Rectal smooth muscle tissue (tissue), 1 donor: ENCODE measurements around the gene FCSK.
A peak's percentile ranks its signal among the peaks of the same experiment; 100 is the strongest.
"Not testable (repeated sequence)": the region's sequence is repeated elsewhere in the genome, so short reads cannot be mapped to it uniquely, and the experiment has no call there.

Source experiments
- H3K27ac ChIP-seq: one replicate; pipeline ENCODE4 v1.7.0; 2013; ENCODE audit warnings: low read depth, low read length, inconsistent platforms
- H3K27me3 ChIP-seq: one replicate; pipeline ENCODE4 v1.7.0; 2013; ENCODE audit warnings: low read length; ENCODE audit not compliant: control insufficient read depth, insufficient read depth
- H3K36me3 ChIP-seq: one replicate; pipeline ENCODE4 v1.7.0; 2013; ENCODE audit warnings: low read length; ENCODE audit not compliant: control insufficient read depth, insufficient read depth
- H3K4me1 ChIP-seq: one replicate; pipeline ENCODE4 v1.7.0; 2013; ENCODE audit warnings: low read length; ENCODE audit not compliant: control insufficient read depth, insufficient read depth
- H3K4me3 ChIP-seq: one replicate; pipeline ENCODE4 v1.7.0; 2013; ENCODE audit warnings: low read length
- H3K9ac ChIP-seq: one replicate; pipeline ENCODE4 v1.7.0; 2013; ENCODE audit warnings: low read length

The FCSK gene

DNA sequence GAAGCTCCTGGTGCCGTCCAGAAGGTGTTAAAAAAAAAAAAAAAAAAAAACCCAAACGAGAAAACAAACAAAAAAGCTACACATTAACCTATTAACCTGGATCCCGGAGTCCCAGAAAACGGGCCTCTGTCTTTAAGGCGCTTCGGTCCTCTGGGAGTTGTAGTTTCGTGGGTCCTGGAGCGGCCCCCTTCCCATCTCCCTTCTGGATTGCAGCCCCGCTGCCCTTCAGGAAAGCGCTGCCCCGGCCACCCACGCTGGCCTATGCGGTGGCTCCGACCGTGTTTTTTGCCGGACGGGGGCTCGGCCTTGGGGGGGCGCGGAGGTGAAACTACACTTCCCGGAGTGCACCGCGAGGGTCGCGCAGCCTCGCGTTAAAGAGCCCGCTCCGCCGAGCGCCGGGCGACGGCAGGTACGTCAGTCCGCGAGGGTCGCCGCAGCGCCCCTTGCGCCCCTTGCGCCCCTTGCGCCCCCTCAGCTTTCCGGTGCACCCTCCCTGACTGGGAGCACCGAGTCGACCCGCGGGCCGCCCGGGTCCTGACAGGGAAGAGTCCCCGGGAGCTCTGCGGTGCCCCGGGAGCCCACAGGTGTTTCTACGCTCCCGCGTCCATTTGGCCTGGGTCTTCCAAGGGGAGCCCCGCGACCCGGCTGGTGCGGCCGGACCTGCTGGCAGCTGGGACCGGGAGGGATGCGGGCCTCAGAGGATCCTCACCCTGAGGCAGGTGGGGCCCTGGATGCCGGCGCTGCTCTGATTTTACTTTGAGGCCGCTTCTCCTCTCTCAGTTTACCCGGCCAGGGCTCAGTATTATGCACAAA, at the start of gene FCSK:
Gene FCSK, plus strand, starts transcription at position 374 of the 813 bp plus-strand sequence. CDS start 8,596 bp downstream, outside the sequence.
- Histone ChIP-seq H3K9ac (peak within 1 kb of the TSS; percentile 40), H3K4me1 (peaks cover 3% of the 10 kb centered on the region), H3K27me3 (no peaks in the 10 kb centered on the region), H3K27ac (peak within 1 kb of the TSS; percentile 96), H3K4me3 (peak within 1 kb of the TSS; percentile 86), H3K36me3 (no peaks in the 10 kb centered on the region)

DNA sequence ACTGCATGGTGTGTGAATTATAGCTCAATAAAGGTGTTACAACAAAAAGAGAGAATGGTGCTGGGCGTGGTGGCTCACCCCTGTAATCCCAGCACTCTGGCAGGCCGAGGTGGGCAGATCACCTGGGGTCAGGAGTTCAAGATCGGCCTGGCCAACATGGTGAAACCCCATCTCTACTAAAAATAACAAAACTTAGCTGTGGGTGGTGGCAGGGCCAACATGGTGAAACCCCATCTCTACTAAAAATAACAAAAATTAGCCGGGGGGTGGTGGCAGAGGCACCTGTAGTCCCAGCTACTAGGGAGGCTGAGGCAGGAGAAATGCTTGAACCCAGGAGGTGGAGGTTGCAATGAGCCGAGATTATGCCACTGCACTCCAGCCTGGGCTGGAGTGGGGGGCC, 48.3 kb upstream of the FCSK start:
- not testable (repeated sequence) for H3K9ac ChIP-seq, H3K36me3 ChIP-seq, H3K4me1 ChIP-seq, H3K4me3 ChIP-seq, H3K27me3 ChIP-seq, H3K27ac ChIP-seq

DNA sequence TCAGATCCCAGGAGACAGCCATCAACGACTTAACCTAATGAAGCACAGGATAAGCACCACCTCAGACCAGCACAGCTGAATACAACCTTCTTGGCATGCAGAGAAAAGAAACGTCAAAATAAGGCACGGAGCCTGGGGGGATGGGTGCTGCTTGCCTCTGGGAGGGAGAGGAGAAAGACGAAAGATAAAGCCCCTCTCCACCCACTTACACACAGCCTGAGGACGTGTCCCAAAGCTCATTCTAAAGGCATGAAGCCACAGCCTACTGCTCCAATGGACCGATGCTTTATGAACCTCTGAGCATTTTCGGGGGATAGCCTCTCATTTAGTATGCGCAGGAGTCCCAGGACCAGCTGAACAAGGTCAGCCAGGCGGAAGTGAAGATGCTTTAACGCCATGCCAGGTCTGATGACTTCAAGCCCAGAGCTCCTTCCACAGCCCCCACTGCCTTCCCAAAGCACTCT, 46.6 kb upstream of the FCSK start:
- no peaks in the 10 kb centered on the region for H3K27me3 ChIP-seq
- H3K9ac ChIP-seq: no peak overlapping the region
- H3K4me1 ChIP-seq: no peaks in the 10 kb centered on the region
- no peaks in the 10 kb centered on the region for H3K36me3 ChIP-seq
- H3K27ac ChIP-seq: no peak overlapping the region
- H3K4me3 ChIP-seq: no peak overlapping the region

DNA sequence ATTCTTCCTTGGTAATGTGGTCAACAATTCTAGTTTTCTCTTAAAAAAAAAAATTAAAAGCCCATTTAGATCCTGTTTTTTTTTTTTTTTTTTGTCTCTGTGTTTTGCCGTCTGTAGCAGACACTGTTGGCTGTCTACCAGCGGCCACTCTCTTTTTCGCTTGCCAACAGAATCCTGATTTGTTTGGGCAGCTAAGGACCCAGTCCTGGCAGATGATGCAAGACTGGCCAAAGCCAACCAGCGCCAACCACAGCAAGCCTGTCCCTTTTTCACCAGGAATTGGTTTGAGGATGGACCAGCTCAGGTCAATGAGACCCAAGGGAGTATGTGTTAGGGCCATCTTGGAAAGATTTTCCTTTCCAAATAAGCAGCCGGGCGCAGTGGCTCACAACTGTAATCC, 43.7 kb upstream of the FCSK start:
- no peaks in the 10 kb centered on the region for H3K36me3 ChIP-seq
- H3K4me1 ChIP-seq: no peaks in the 10 kb centered on the region
- H3K27ac ChIP-seq: no peak overlapping the region
- H3K27me3 ChIP-seq: no peaks in the 10 kb centered on the region
- H3K4me3 ChIP-seq: no peak overlapping the region
- H3K9ac ChIP-seq: no peak overlapping the region

DNA sequence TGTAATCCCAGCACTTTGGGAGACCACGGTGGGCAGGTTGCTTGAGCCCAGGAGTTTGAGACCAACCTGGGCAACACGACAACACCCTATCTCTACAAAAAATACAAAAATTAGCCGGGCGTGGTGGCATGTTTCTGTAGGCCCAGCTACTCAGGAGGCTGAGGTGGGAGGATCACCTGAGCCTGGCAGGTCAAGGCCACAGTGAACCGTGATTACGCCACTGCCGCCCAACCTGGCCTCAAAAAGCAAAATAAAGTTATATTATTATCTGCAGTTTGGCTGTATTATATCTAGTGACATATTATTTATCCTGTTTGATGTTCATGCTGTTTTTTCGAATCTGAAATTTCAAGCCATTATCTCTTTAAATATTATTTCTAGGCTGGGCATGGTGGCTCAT, 42.0 kb upstream of the FCSK start:
- H3K9ac ChIP-seq: no peak overlapping the region
- H3K36me3 ChIP-seq: no peaks in the 10 kb centered on the region
- no peak overlapping the region for H3K27ac ChIP-seq
- H3K4me3 ChIP-seq: no peak overlapping the region
- no peaks in the 10 kb centered on the region for H3K4me1 ChIP-seq
- H3K27me3 ChIP-seq: no peaks in the 10 kb centered on the region

DNA sequence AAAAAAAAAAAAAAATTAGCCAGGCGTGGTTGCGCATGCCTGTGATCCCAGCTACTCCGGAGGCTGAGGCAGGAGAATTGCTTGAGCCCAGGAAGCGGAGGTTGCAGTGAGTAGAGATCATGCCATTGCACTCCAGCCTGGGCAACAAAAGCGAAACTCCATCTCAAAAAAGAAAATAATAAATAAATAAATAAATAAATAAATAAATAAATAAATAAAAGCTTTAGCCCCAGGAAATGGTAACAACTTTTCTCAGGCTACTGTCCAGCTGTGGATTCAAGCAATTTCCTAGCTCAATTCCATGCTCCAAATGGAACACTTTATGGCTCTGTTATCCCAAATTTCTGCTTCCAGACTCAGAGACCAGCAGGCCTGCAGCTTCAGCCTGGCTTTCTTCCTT, 40.8 kb upstream of the FCSK start:
- H3K9ac ChIP-seq, H3K4me3 ChIP-seq, H3K4me1 ChIP-seq, H3K36me3 ChIP-seq, H3K27ac ChIP-seq, H3K27me3 ChIP-seq: not testable (repeated sequence)

DNA sequence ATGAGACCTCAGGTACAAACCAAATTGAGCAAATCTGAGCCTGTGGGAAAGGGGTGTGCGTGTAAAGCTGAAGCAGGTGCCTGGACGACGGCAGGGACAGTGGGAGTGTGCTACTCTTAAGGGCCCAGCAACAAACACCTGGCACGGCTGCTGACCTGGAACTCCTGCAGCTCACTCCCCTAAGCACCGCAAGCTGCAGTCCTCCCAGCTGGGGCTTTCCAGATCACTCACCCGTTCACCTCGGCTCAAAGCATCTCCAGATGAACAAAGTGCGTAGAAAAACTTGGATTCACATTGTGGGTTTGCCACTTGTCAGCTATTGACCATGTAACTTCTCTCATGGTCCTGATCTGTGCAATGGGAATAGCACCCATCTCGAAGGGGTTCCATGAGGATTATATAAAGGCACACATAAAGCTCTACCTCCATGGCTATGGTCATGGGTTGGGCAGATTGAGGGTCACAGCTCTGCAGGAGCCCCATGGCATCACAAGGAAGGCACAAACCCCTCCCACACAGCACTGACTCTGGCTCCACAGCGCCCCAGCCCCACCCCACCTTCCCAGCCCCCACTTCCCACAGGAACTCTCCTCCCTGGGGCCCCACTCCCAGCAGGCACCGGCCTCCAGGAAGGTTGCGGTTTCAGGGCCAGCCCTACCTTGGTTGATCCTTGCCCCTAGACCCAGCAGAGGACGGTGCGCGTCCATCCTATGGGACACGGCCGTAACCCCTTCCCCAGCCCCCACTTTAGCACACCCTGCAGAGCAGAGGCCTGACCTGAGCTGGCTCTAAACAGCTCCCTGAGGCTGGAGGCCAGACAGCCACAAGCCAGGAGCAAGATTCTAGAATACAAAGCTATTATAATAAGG, 37.4 kb upstream of the FCSK start:
- Histone ChIP-seq H3K36me3 (no peaks in the 10 kb centered on the region), H3K9ac (no peak overlapping the region), H3K4me1 (no peaks in the 10 kb centered on the region), H3K27me3 (no peaks in the 10 kb centered on the region), H3K4me3 (no peak overlapping the region), H3K27ac (no peak overlapping the region)

DNA sequence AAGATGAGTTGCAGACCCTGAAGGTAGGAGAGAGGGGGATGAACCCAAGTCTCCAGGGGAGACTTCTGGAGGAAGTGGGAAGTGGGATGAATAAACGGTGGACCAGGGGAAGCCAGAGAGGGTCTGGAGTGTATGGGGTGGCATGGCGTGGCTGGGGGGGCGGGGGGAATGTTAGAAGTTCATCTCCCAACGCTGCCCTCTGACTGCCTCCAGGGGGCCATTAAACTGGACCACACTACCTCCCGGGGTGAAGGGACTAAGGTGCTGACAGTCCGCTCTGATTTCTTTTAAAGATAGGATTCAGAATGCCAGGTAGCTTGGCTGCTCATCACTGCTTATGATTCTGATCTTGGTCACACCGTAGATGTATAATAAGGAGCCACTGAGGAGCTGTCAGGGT, 36.7 kb upstream of the FCSK start:
- H3K4me3 ChIP-seq: no peak overlapping the region
- H3K36me3 ChIP-seq: no peaks in the 10 kb centered on the region
- no peaks in the 10 kb centered on the region for H3K4me1 ChIP-seq
- H3K27me3 ChIP-seq: no peaks in the 10 kb centered on the region
- H3K9ac ChIP-seq: no peak overlapping the region
- H3K27ac ChIP-seq: no peak overlapping the region

DNA sequence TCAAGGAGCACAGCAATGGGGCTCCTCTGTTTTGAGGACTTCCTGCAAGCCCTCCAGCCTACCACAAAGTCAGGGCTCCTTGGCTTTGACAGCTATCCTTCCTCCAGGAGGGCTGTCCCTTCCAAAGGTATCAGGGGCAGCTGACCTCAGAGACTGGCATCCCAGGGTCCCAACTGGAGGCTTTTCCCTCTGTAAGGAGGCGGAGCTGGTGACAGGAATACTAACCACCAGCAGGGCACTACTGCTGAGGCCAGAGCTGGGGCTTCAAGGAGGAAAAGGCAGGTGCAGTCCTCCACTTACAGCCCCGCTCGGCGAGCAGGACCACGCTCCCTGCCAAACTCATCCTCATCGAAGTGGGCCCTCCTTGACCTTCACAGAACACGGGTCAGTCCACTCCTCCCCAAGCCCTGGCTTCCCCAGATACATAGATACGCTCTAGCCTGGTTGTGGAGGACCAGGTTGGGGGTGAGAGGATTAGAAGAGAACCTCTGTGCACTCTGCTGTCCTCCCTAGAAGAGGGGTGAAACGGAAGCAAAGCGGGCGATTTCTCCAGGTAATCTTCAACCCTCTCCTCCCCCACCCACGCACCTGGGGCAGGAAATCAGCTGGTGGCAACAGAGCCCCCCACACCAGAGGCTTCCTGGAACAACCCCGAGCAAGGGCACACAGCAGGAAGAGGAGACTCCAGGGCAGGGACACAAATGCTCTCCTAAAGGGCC, 36.0 kb upstream of the FCSK start:
- Histone ChIP-seq H3K36me3 (no peaks in the 10 kb centered on the region), H3K27ac (no peak overlapping the region), H3K4me1 (no peaks in the 10 kb centered on the region), H3K27me3 (no peaks in the 10 kb centered on the region), H3K4me3 (no peak overlapping the region), H3K9ac (no peak overlapping the region)

DNA sequence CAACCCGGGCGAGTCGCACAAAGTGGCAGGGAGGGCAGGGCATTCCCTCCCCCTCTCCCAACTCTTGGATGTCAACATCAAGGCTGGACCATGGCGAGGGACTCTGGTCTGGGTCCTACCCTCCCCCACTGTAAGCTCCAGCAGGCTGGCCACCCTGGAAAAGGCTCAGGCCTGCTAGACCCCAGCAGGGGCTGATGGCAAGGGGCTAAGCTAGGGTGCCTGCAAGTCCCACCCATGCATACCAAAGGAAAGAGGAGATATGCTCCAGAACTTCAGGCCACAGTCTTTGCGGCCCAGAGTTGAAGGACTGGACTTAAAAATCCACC, 35.4 kb upstream of the FCSK start:
- H3K27me3 ChIP-seq: no peaks in the 10 kb centered on the region
- H3K36me3 ChIP-seq: no peaks in the 10 kb centered on the region
- H3K27ac ChIP-seq: no peak overlapping the region
- no peaks in the 10 kb centered on the region for H3K4me1 ChIP-seq
- no peak overlapping the region for H3K9ac ChIP-seq
- H3K4me3 ChIP-seq: no peak overlapping the region

DNA sequence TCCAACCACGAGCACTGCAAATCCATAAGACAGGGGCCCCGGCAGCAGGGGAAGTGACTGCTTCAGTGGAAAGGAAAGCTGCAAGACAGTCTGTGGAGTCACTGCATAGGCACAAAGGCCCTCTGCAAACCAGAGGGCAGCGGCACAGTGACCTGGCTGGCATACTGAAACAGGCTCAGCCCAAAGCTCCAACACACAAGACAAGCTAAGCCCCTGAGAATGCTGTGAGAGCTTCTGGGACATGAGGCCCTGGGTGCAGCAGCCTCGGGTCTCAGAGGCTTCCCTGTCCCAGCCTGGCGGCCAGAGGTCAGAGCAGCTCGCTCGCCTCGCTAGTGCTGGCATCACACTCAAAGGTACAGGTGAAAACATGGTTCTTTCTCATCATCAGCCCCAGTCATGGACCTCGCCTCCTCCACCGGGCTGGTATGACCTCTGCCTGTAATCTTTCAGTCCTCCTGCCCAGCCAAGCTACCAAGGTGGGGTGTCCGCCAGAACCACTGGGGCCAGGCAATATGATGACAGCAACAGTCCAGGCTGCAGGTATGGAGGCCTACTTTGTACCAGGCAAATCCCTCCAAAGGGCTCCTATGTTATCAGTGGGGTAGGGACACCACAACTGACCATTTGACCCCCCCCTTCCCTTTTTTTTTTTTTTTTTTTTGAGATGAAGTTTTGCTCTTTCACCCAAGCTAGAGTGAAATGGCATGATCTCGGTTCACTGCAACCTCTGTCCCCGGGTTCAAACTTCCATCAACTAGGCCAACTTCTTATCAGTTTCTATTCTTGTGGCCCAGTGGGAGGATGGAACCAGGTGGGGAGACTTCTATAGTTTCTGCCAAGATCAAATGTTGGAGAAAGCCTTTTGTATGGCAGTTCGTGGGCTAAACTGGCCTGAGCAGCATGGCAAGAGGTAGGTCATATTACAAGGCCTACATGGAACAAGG, 34.7 kb upstream of the FCSK start:
- Histone ChIP-seq H3K27ac (no peak overlapping the region), H3K4me3 (no peak overlapping the region), H3K9ac (no peak overlapping the region), H3K27me3 (no peaks in the 10 kb centered on the region), H3K36me3 (no peaks in the 10 kb centered on the region), H3K4me1 (no peaks in the 10 kb centered on the region)
